Measurements from ENCODE around the gene ZER1.
A peak's percentile ranks its signal among the peaks of the same experiment; 100 is the strongest.

The ZER1 gene

GRCh38 chr9:128690684-128691034 is 81.1 kb downstream of the ZER1 start:
- no peak for DNase-seq (ENCODE audit: low spot score)

- DNase-seq (ENCODE audit: low spot score), result peak; percentile 29
Observed at GRCh38 chr9:128689820-128690683, 81.7 kb downstream of the ZER1 start.

GRCh38 chr9:128689293-128689774 is 82.4 kb downstream of the ZER1 start:
- DNase-seq (ENCODE audit: low spot score), result no peak

GRCh38 chr9:128688501-128689292 is 83.0 kb downstream of the ZER1 start, which contains the start of gene SET:
Gene SET, plus strand, starts transcription at chr9:128689222. Its CDS starts 361 bp downstream, at chr9:128689583.
- DNase-seq (ENCODE audit: low spot score), result peak; percentile 93

GRCh38 chr9:128687453-128687852 is 84.3 kb downstream of the ZER1 start:
- DNase-seq (ENCODE audit: low spot score), result no peak

GRCh38 chr9:128685636-128686489 is 85.9 kb downstream of the ZER1 start:
- DNase-seq (ENCODE audit: low spot score), result peak; percentile 56

- no peak for DNase-seq (ENCODE audit: low spot score)
Observed at GRCh38 chr9:128684325-128685199, 87.2 kb downstream of the ZER1 start.

GRCh38 chr9:128684065-128684324 is 87.7 kb downstream of the ZER1 start:
- no peak for DNase-seq (ENCODE audit: low spot score)

- DNase-seq (ENCODE audit: low spot score), result no peak
Observed at GRCh38 chr9:128683340-128684064, 88.2 kb downstream of the ZER1 start.
